Coronary artery (tissue), 2 donors: ENCODE results near the gene CCT6B.
A peak's percentile ranks its signal among the peaks of the same experiment; 100 is the strongest.

Experiments used
- DNase-seq: peaks from one replicate; pipeline ENCODE4 v3.0.0-alpha.2; 2017; ENCODE audit warnings: low spot score
- H3K27ac ChIP-seq, 2 donors: fragments of 200-600 bp; sonication (generic); one replicate each; pipeline ENCODE4 v1.5.1; 2016 to 2019
- H3K4me3 ChIP-seq: fragments of 200-600 bp; sonication (generic); 2 replicates; pipeline ENCODE4 v1.5.1; 2016; ENCODE audit warnings: mild to moderate bottlenecking, moderate library complexity
- TF ChIP-seq, protein P1 (sequence below): fragments of 200-600 bp; sonication (generic); IDR thresholded peaks from one replicate; pipeline ENCODE4 v1.5.1; 2019; ENCODE audit warnings: antibody characterized with exemption

The CCT6B gene

GRCh38 chr17:34991606-34992005 is 30.3 kb upstream of the CCT6B start:
- TF ChIP-seq, protein P1, sequence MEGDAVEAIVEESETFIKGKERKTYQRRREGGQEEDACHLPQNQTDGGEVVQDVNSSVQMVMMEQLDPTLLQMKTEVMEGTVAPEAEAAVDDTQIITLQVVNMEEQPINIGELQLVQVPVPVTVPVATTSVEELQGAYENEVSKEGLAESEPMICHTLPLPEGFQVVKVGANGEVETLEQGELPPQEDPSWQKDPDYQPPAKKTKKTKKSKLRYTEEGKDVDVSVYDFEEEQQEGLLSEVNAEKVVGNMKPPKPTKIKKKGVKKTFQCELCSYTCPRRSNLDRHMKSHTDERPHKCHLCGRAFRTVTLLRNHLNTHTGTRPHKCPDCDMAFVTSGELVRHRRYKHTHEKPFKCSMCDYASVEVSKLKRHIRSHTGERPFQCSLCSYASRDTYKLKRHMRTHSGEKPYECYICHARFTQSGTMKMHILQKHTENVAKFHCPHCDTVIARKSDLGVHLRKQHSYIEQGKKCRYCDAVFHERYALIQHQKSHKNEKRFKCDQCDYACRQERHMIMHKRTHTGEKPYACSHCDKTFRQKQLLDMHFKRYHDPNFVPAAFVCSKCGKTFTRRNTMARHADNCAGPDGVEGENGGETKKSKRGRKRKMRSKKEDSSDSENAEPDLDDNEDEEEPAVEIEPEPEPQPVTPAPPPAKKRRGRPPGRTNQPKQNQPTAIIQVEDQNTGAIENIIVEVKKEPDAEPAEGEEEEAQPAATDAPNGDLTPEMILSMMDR: no peak
- DNase-seq: no peak
- Histone ChIP-seq H3K27ac (no peak overlapping the region), H3K4me3 (no peak overlapping the region)

- Histone ChIP-seq H3K27ac (no peak overlapping the region), H3K4me3 (no peak overlapping the region)
- no peak for DNase-seq
- TF ChIP-seq, protein P1: no peak
Measured at GRCh38 chr17:34990921-34991365, 29.7 kb upstream of the CCT6B start.

GRCh38 chr17:34989473-34989872 is 28.2 kb upstream of the CCT6B start:
- Histone ChIP-seq H3K27ac (no peak overlapping the region), H3K4me3 (no peak overlapping the region)
- TF ChIP-seq, protein P1: no peak
- DNase-seq: no peak

DNA sequence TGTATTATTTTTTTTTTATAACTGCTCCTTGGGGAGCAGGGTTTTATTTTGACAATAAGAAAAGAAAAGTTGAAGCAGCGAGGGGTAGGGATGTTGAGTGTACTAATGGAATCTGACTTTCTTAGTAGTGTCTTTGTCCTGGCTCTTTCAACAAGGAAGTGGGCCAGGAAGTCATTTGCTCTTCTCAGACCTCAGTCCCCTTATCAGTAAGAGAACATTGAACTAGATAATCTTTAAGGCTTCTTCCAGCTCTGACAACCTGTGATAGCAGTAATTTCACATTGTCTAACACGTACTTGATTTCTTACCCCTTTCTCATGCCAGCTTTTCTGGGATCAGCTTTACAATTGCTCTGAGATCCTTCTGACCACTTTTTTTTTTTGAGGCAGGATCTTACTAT is 27.4 kb upstream of the CCT6B start:
- DNase-seq: no peak
- Histone ChIP-seq H3K4me3 (no peak overlapping the region), H3K27ac (no peak overlapping the region)
- TF ChIP-seq, protein P1: no peak

GRCh38 chr17:34987232-34987631 is 26.0 kb upstream of the CCT6B start:
- Histone ChIP-seq H3K27ac (no peak overlapping the region), H3K4me3 (no peak overlapping the region)
- TF ChIP-seq, protein P1: no peak
- DNase-seq: no peak

DNA sequence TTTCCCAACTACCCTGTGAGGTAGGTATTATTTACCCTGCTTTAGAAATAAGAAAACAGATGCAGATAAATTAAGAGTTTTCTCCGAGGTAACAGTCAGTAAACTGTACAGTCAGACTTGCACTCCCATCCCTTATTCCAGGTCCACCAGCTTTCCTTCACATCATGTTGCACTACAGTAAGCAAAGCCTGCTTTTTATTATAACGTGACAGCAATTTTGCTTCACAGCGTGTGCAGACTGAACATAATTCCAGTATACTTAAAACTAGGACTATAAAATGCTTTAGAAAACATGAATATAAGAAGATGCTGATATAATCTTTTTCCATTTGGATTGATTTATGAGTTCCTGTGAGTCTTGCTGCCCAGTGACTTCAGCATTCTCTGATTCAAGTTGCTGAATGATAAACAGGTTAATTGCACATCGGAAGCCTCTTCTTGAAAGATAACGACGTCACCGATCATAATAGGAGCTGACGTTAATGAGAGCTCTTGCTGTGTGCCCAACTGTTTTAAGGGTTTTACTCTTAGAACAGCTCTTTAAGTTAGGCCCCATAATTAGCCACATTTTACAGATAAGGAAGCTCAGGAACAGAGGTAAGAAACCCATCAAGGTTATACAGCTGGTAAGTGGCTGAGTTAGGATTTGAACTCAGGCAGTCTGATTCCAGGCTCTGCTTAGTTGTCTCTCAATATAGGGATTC is 20.4 kb upstream of the CCT6B start:
- TF ChIP-seq, protein P1: no peak
- DNase-seq: no peak
- H3K4me3 ChIP-seq: peak overlapping the region; percentile 89
- H3K27ac ChIP-seq: peak overlapping the region; percentile 90 to 99
